Endothelial cell of umbilical vein (primary cell): ENCODE data around the gene UQCRFS1. TPM values are rescaled to one million over a fixed set of nuclear protein-coding genes. Genes with fewer than 3 reads are reported as not detected.

Experiments
- BruUV-seq: library from RNA; stranded (reverse); fragments of 400-500 nt; replicated peaks from 2 replicates; lab custom pipeline; 2021; lab: Mats Ljungman, UMichigan
- CTCF ChIA-PET: fragments of 300-600, 350-600 bp; sonication (Branson Sonifier 250); formaldehyde crosslinking; loops from one replicate; lab custom pipeline; 2021; ENCODE audit warnings: antibody characterized with exemption, inconsistent platforms; lab: Charles Lee
- POLR2A ChIA-PET: fragments of 300-600, 350-600 bp; sonication (Branson Sonifier 250); formaldehyde crosslinking; loops from one replicate; lab custom pipeline; 2021; ENCODE audit warnings: antibody characterized with exemption, inconsistent platforms; lab: Charles Lee
- DNase-seq: peaks from one replicate; pipeline ENCODE4 v3.0.0-alpha.2; 2011; ENCODE audit warnings: low read depth, low spot score
- FAIRE-seq: peaks from 2 replicates; lab custom pipeline; 2011; peaks lifted over from hg19 to GRCh38; lab: Jason Lieb, UNC
- H2AFZ ChIP-seq: 2 replicates; pipeline ENCODE4 v1.6.0; 2012; ENCODE audit warnings: low read depth, low read length, control low read depth, inconsistent platforms
- H3K27ac ChIP-seq: 2 replicates; pipeline ENCODE4 v1.5.1; 2011; ENCODE audit warnings: low read depth, mild to moderate bottlenecking, control low read depth, low read length, moderate library complexity; ENCODE audit not compliant: insufficient read depth
- H3K27me3 ChIP-seq, 2 experiments: 2 replicates each; pipeline versions ENCODE4 v1.6.0 to v1.6.1; 2011; ENCODE audit warnings: low read length in 2 of 2, mixed read lengths in 1 of 2; ENCODE audit not compliant: control insufficient read depth in 2 of 2, insufficient read depth in 2 of 2
- H3K36me3 ChIP-seq, 2 experiments: 2 replicates in 1 of 2; 3 replicates in 1 of 2; pipeline ENCODE4 v1.5.1; 2011; ENCODE audit warnings: low read length in 2 of 2, mild to moderate bottlenecking in 1 of 2, moderate library complexity in 1 of 2; ENCODE audit not compliant: control insufficient read depth in 2 of 2, insufficient read depth in 2 of 2; ENCODE audit errors: extremely low read depth in 1 of 2
- H3K4me1 ChIP-seq: 3 replicates; pipeline ENCODE4 v1.5.1; 2011; ENCODE audit warnings: mild to moderate bottlenecking, low read length; ENCODE audit not compliant: control insufficient read depth, insufficient read depth; ENCODE audit errors: extremely low read depth
- H3K4me2 ChIP-seq: 2 replicates; pipeline ENCODE4 v1.6.1; 2011; ENCODE audit warnings: low read length, control low read depth, mixed read lengths; ENCODE audit not compliant: insufficient read depth
- H3K4me3 ChIP-seq, 3 experiments: fragments of 200-600 bp in 1 of 3; sonication (generic), shearing (Covaris generic) in 1 of 3; replicated peaks in 1 of 3; 2 replicates each; pipeline ENCODE4 v1.5.1; 2011 to 2016; ENCODE audit warnings: control low read depth in 3 of 3, low read length in 3 of 3, mild to moderate bottlenecking in 2 of 3, inconsistent platforms in 1 of 3, low read depth in 1 of 3, moderate library complexity in 1 of 3; ENCODE audit not compliant: insufficient read depth in 1 of 3
- H3K79me2 ChIP-seq: 2 replicates; pipeline ENCODE4 v1.6.0; 2012; ENCODE audit warnings: low read length, inconsistent platforms; ENCODE audit not compliant: control insufficient read depth, insufficient read depth
- H3K9ac ChIP-seq: replicated peaks from 2 replicates; pipeline ENCODE3; 2011; ENCODE audit warnings: low read length, control low read depth; ENCODE audit not compliant: insufficient read depth; ENCODE audit errors: extremely low read depth
- H3K9me1 ChIP-seq: replicated peaks from 3 replicates; pipeline ENCODE4 v1.6.0; 2011; ENCODE audit warnings: mild to moderate bottlenecking, low read length; ENCODE audit not compliant: control insufficient read depth, insufficient read depth; ENCODE audit errors: extremely low read depth
- H3K9me3 ChIP-seq: replicated peaks from 2 replicates; pipeline ENCODE4 v1.5.1; 2012; ENCODE audit warnings: low read length, inconsistent platforms; ENCODE audit not compliant: control insufficient read depth, insufficient read depth
- H4K20me1 ChIP-seq: replicated peaks from 2 replicates; pipeline ENCODE3; 2011; ENCODE audit warnings: mild to moderate bottlenecking, low read length; ENCODE audit not compliant: control insufficient read depth, insufficient read depth; ENCODE audit errors: extremely low read depth
- EZH2 ChIP-seq: IDR thresholded peaks from 2 replicates; pipeline ENCODE4 v1.6.1; 2012; ENCODE audit warnings: borderline replicate concordance, low read depth, mild to moderate bottlenecking, moderate library complexity, low read length, inconsistent platforms; ENCODE audit not compliant: severe bottlenecking
- FOS ChIP-seq: IDR thresholded peaks from 2 replicates; pipeline ENCODE4 v1.6.1; 2011; ENCODE audit warnings: mild to moderate bottlenecking, low read length, moderate library complexity, borderline replicate concordance; ENCODE audit not compliant: insufficient read depth
- GATA2 ChIP-seq: IDR thresholded peaks from 2 replicates; pipeline ENCODE4 v1.7.0; 2011; ENCODE audit warnings: low read depth, mild to moderate bottlenecking, moderate library complexity, mixed read lengths, low read length; ENCODE audit not compliant: insufficient read length, insufficient read depth
- JUN ChIP-seq: IDR thresholded peaks from 2 replicates; pipeline ENCODE4 v1.6.1; 2011; ENCODE audit warnings: borderline replicate concordance, low read depth; ENCODE audit not compliant: insufficient read length, insufficient read depth
- MYC ChIP-seq: IDR thresholded peaks from one replicate; pipeline ENCODE4 v1.6.1; 2011; ENCODE audit warnings: mild to moderate bottlenecking, low read depth, low read length
- POLR2A ChIP-seq: IDR thresholded peaks from 2 replicates; pipeline ENCODE4 v1.6.1; 2012; ENCODE audit warnings: low read depth, mild to moderate bottlenecking, control low read depth, low read length
- POLR2AphosphoS5 ChIP-seq: IDR thresholded peaks from 2 replicates; pipeline ENCODE4 v1.6.1; 2012; ENCODE audit warnings: low read depth, mild to moderate bottlenecking, control low read depth, low read length, moderate library complexity; ENCODE audit not compliant: insufficient read depth
- dilution Hi-C: fragments of 300-500 bp; cut with MboI; formaldehyde crosslinking; loops from one replicate; pipeline ENCODE4 v1.15.0; 2019; ENCODE audit warnings: low sequenced_read_pairs; ENCODE audit not compliant: extremely low pct_ligation_motif_present
- intact Hi-C: fragments of 100-400 bp; cut with micrococcal nuclease; formaldehyde crosslinking; loops from one replicate; pipeline ENCODE4 v1.10.0; 2022
- polyA plus RNA-seq, 4 experiments: library from polyadenylated mRNA; depleted of rRNA in 3 of 4; stranded (reverse) in 3 of 4; unstranded in 1 of 4; fragments of >200 nt; gene quantifications; 2 replicates each; pipeline versions ENCODE4 v1.2.1 to v1.2.3, GENCODE V29; 2011 to 2012; ENCODE audit warnings: missing spikeins in 1 of 4
- total RNA-seq: library from RNA; stranded (reverse); gene quantifications from 2 replicates; pipeline ENCODE4 v1.2.3, GENCODE V29; 2021
- TF ChIP-seq, protein P1 (sequence below), 2 donors: IDR thresholded peaks; 1 replicate in 1 of 2; 2 replicates in 1 of 2; pipeline ENCODE4 v1.5.1; 2011; ENCODE audit warnings: low read length in 2 of 2, mild to moderate bottlenecking in 2 of 2, moderate library complexity in 2 of 2, control low read depth in 1 of 2, inconsistent platforms in 1 of 2, low read depth in 1 of 2; ENCODE audit not compliant: insufficient read depth in 1 of 2; ENCODE audit errors: extremely low read depth in 1 of 2
- TF ChIP-seq, protein P2 (sequence below): IDR thresholded peaks from 2 replicates; pipeline ENCODE4 v1.6.1; 2011; ENCODE audit not compliant: insufficient read depth, insufficient read length

Gene UQCRFS1
- total and polyA plus RNA-seq, 2 donors (not counting 3 experiments of a cell fraction or from before 2014, with no cell fraction given), result 28.2 to 33.8 TPM

DNA sequence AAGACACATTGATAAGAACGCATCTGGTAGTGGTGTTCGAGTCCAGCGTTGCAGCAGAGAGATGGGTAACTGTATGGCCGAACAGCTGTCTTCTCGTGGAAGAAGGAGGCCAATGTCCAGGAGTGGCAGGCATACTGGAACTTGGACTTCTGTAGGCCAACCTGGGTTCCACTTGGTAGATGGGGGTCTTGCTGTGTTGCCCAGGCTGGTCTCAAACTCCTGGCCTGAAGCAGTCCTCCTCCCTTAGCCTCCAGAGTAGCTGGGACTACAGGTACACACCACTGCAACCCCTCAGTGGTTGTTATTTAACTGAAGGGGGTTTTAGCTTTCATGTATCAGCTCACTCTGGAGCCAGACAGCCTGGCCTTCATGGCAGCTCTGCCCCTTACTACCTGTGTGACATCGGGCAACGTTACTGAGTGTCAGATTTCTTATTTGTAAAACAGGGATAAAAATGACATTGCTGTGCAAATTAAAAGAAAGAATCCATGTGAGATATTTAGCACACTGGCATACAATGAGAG is 2.4 kb upstream of the UQCRFS1 start:
- ChIA-PET POLR2A (no interaction called here), CTCF (interaction anchor here (0.6 kb wide), 1 partner anchor 1284 kb away, joined by 3 read pairs; no protein-coding TSS in a partner anchor)
- BruUV-seq, result no TSS peak
- Histone ChIP-seq H4K20me1 (peaks cover 4% of the 10 kb centered on the region), H3K9me3 (no peaks in the 10 kb centered on the region), H3K4me1 (peaks cover 11% of the 10 kb centered on the region), H2AFZ (no peak overlapping the region), H3K9me1 (no peaks in the 10 kb centered on the region), H3K4me2 (no peak overlapping the region), H3K36me3 (no peaks in the 10 kb centered on the region), H3K27ac (no peak overlapping the region), H3K27me3 (no peaks in the 10 kb centered on the region), H3K4me3 (no peak overlapping the region), H3K9ac (no peak overlapping the region), H3K79me2 (peaks cover 22% of the 10 kb centered on the region)
- TF ChIP-seq, protein P1, sequence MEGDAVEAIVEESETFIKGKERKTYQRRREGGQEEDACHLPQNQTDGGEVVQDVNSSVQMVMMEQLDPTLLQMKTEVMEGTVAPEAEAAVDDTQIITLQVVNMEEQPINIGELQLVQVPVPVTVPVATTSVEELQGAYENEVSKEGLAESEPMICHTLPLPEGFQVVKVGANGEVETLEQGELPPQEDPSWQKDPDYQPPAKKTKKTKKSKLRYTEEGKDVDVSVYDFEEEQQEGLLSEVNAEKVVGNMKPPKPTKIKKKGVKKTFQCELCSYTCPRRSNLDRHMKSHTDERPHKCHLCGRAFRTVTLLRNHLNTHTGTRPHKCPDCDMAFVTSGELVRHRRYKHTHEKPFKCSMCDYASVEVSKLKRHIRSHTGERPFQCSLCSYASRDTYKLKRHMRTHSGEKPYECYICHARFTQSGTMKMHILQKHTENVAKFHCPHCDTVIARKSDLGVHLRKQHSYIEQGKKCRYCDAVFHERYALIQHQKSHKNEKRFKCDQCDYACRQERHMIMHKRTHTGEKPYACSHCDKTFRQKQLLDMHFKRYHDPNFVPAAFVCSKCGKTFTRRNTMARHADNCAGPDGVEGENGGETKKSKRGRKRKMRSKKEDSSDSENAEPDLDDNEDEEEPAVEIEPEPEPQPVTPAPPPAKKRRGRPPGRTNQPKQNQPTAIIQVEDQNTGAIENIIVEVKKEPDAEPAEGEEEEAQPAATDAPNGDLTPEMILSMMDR (IDR thresholded peaks at IDR 0.05; ENCODE audit: extremely low read depth in 1 of 2, insufficient read depth in 1 of 2, low read depth in 1 of 2, low read length in 2 of 2), result no peak
- TF ChIP-seq FOS (no peak), POLR2AphosphoS5 (no peak), JUN (no peak), GATA2 (no peak), EZH2 (no peak), MYC (no peak), POLR2A (no peak)
- TF ChIP-seq, protein P2, sequence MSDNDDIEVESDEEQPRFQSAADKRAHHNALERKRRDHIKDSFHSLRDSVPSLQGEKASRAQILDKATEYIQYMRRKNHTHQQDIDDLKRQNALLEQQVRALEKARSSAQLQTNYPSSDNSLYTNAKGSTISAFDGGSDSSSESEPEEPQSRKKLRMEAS, result no peak
- intact Hi-C loops, result no loop called here
- DNase-seq (no peak), FAIRE-seq (no peak)
- dilution Hi-C loops, result no loop called here
